H9 (cell line): ENCODE data around the gene KIAA0930. TPM values are rescaled to one million over a fixed set of nuclear protein-coding genes. Genes with fewer than 3 reads are reported as not detected.

ENCODE experiments used
- DNase-seq: peaks from one replicate; pipeline ENCODE4 v3.0.0-alpha.2; 2017
- H2AFZ ChIP-seq: one replicate; pipeline ENCODE4 v1.6.1; 2013; ENCODE audit warnings: mild to moderate bottlenecking, low read length, control low read depth, moderate library complexity
- H2AK5ac ChIP-seq: 2 replicates; pipeline ENCODE4 v1.6.1; 2013; ENCODE audit warnings: low read length, control low read depth, mixed read lengths; ENCODE audit not compliant: insufficient read length
- H2BK120ac ChIP-seq: one replicate; pipeline ENCODE4 v1.6.1; 2013; ENCODE audit warnings: low read depth, mild to moderate bottlenecking, low read length, control low read depth, inconsistent platforms; ENCODE audit not compliant: poor library complexity, severe bottlenecking
- H2BK12ac ChIP-seq: 2 replicates; pipeline ENCODE4 v1.6.1; 2013; ENCODE audit warnings: low read length, control low read depth, mixed read lengths, low read depth; ENCODE audit not compliant: insufficient read length
- H2BK15ac ChIP-seq: 2 replicates; pipeline ENCODE4 v1.6.1; 2013; ENCODE audit warnings: low read depth, low read length, control low read depth
- H2BK20ac ChIP-seq: one replicate; pipeline ENCODE4 v1.6.1; 2013; ENCODE audit warnings: low read depth, mild to moderate bottlenecking, low read length, control low read depth, inconsistent platforms; ENCODE audit not compliant: poor library complexity, severe bottlenecking
- H2BK5ac ChIP-seq: 2 replicates; pipeline ENCODE4 v1.6.1; 2013; ENCODE audit warnings: low read length, control low read depth, mixed read lengths; ENCODE audit not compliant: insufficient read length
- H3K14ac ChIP-seq: 2 replicates; pipeline ENCODE4 v1.6.1; 2013; ENCODE audit warnings: low read length, control low read depth; ENCODE audit not compliant: insufficient read depth
- H3K18ac ChIP-seq: 2 replicates; pipeline ENCODE4 v1.6.1; 2013; ENCODE audit warnings: low read depth, mild to moderate bottlenecking, mixed read lengths, low read length, control low read depth; ENCODE audit not compliant: insufficient read length
- H3K23ac ChIP-seq: 2 replicates; pipeline ENCODE4 v1.6.1; 2013; ENCODE audit warnings: low read length, control low read depth, mixed read lengths, low read depth; ENCODE audit not compliant: insufficient read length
- H3K23me2 ChIP-seq: 2 replicates; pipeline ENCODE4 v1.6.1; 2013; ENCODE audit warnings: low read depth, mild to moderate bottlenecking, mixed read lengths, low read length, control low read depth; ENCODE audit not compliant: insufficient read length, poor library complexity, severe bottlenecking
- H3K27ac ChIP-seq: 2 replicates; pipeline ENCODE4 v1.5.1; 2013; ENCODE audit warnings: low read length, control low read depth, mixed read lengths, low read depth; ENCODE audit not compliant: insufficient read length
- H3K27me3 ChIP-seq: 2 replicates; pipeline ENCODE4 v1.6.1; 2013; ENCODE audit warnings: low read length, control low read depth, inconsistent platforms; ENCODE audit not compliant: insufficient read depth
- H3K4ac ChIP-seq: 2 replicates; pipeline ENCODE4 v1.6.1; 2013; ENCODE audit warnings: low read depth, mild to moderate bottlenecking, control low read depth, inconsistent platforms, low read length, moderate library complexity
- H3K4me1 ChIP-seq: 2 replicates; pipeline ENCODE4 v1.6.1; 2013; ENCODE audit warnings: low read length, control low read depth, inconsistent platforms; ENCODE audit not compliant: insufficient read depth
- H3K4me2 ChIP-seq: 2 replicates; pipeline ENCODE4 v1.6.1; 2013; ENCODE audit warnings: low read length, control low read depth, mixed read lengths; ENCODE audit not compliant: insufficient read length, insufficient read depth
- H3K56ac ChIP-seq: 2 replicates; pipeline ENCODE4 v1.6.1; 2013; ENCODE audit warnings: low read depth, mild to moderate bottlenecking, mixed read lengths, low read length, control low read depth; ENCODE audit not compliant: insufficient read length
- H3K79me1 ChIP-seq: 2 replicates; pipeline ENCODE4 v1.6.1; 2013; ENCODE audit warnings: low read depth, mild to moderate bottlenecking, moderate library complexity, low read length, control low read depth, inconsistent platforms; ENCODE audit not compliant: insufficient read depth, poor library complexity, severe bottlenecking
- H3K79me2 ChIP-seq: 2 replicates; pipeline ENCODE4 v1.6.1; 2013; ENCODE audit warnings: low read length, control low read depth, inconsistent platforms; ENCODE audit not compliant: insufficient read depth
- H3K9ac ChIP-seq: 2 replicates; pipeline ENCODE4 v1.6.1; 2013; ENCODE audit warnings: low read length, control low read depth, mixed read lengths; ENCODE audit not compliant: insufficient read length; ENCODE audit errors: extremely low read depth
- H3K9me3 ChIP-seq: one replicate; pipeline ENCODE4 v1.6.1; 2013; ENCODE audit warnings: low read depth, low read length, inconsistent platforms; ENCODE audit not compliant: control insufficient read depth
- H3T11ph ChIP-seq: one replicate; pipeline ENCODE4 v1.6.1; 2013; ENCODE audit warnings: mild to moderate bottlenecking, low read length, control low read depth, inconsistent platforms
- H4K20me1 ChIP-seq: one replicate; pipeline ENCODE4 v1.6.1; 2013; ENCODE audit not compliant: control insufficient read depth, insufficient read length, insufficient read depth
- H4K5ac ChIP-seq: 2 replicates; pipeline ENCODE4 v1.6.1; 2013; ENCODE audit warnings: low read depth, mild to moderate bottlenecking, mixed read lengths, low read length, control low read depth; ENCODE audit not compliant: insufficient read length
- H4K8ac ChIP-seq: replicated peaks from 2 replicates; pipeline ENCODE4 v1.6.1; 2013; ENCODE audit warnings: low read length, control low read depth, mixed read lengths, low read depth; ENCODE audit not compliant: insufficient read length
- H4K91ac ChIP-seq: 2 replicates; pipeline ENCODE4 v1.6.1; 2013; ENCODE audit warnings: low read depth, mild to moderate bottlenecking, moderate library complexity, mixed read lengths, low read length, control low read depth; ENCODE audit not compliant: insufficient read length
- H3K27ac Mint-ChIP-seq, 3 experiments: 2 replicates in 2 of 3; 3 replicates in 1 of 3; pipeline ENCODE4 v1.8.0; 2020 to 2021; ENCODE audit warnings: mixed read lengths in 3 of 3, mild to moderate bottlenecking in 1 of 3, moderate library complexity in 1 of 3
- H3K27me3 Mint-ChIP-seq: 2 replicates; pipeline ENCODE4 v1.8.0; 2021; ENCODE audit warnings: low read depth, mild to moderate bottlenecking, moderate library complexity, mixed read lengths
- H3K36me3 Mint-ChIP-seq, 3 experiments: 2 replicates in 2 of 3; 3 replicates in 1 of 3; pipeline ENCODE4 v1.8.0; 2020 to 2021; ENCODE audit warnings: low read depth in 3 of 3, mixed read lengths in 3 of 3; ENCODE audit not compliant: insufficient read depth in 1 of 3
- H3K4me1 Mint-ChIP-seq, 2 experiments: 2 replicates each; pipeline ENCODE4 v1.8.0; 2020; ENCODE audit warnings: mixed read lengths in 2 of 2
- H3K4me3 Mint-ChIP-seq, 2 experiments: 2 replicates in 1 of 2; 3 replicates in 1 of 2; pipeline ENCODE4 v1.8.0; 2020 to 2021; ENCODE audit warnings: mild to moderate bottlenecking in 2 of 2, mixed read lengths in 2 of 2, moderate library complexity in 1 of 2
- H3K9me3 Mint-ChIP-seq, 2 experiments: 2 replicates in 1 of 2; 3 replicates in 1 of 2; pipeline ENCODE4 v1.8.0; 2020; ENCODE audit warnings: mild to moderate bottlenecking in 2 of 2, mixed read lengths in 2 of 2, moderate library complexity in 1 of 2
- CTCF ChIP-seq: fragments of 200-600 bp; sonication (generic); conservative IDR thresholded peaks from 3 replicates; pipeline ENCODE4 v1.8.0; 2021; ENCODE audit warnings: antibody characterized with exemption, mild to moderate bottlenecking
- WGBS: extraction: QIAGEN DNeasy Blood & Tissue Kit; methylation state at CpG from one replicate; pipeline ENCODE4 v1.1.7; 2013; ENCODE audit warnings: missing lambda C conversion rate, low lambda C conversion rate, mixed read lengths; ENCODE audit not compliant: insufficient read length; ENCODE audit errors: extremely low coverage; 5-methylcytosine and 5-hydroxymethylcytosine counted together
- total RNA-seq: library from RNA; stranded (reverse); gene quantifications from 2 replicates; pipeline ENCODE4 v1.2.1, GENCODE V29; 2021

Gene KIAA0930
- total RNA-seq, 1 experiment from 2014 or later: 46.2 TPM

GRCh38 chr22:45273452-45274075 lies 32.9 kb upstream of the KIAA0930 start:
- Histone ChIP-seq H3K9me3 (no peaks in the 10 kb centered on the region), H3K79me2 (no peaks in the 10 kb centered on the region), H3K56ac (no peak overlapping the region), H3K23me2 (peaks cover 8% of the 10 kb centered on the region), H3K18ac (no peak overlapping the region), H2BK12ac (no peak overlapping the region), H2AFZ (no peak overlapping the region), H3K4me2 (no peak overlapping the region), H2AK5ac (no peak overlapping the region), H4K8ac (no peak overlapping the region), H4K5ac (no peak overlapping the region), H2BK120ac (no peak overlapping the region), H3K4ac (no peak overlapping the region), H3K27me3 (no peaks in the 10 kb centered on the region), H4K91ac (no peak overlapping the region), H3K9ac (no peak overlapping the region), H4K20me1 (no peaks in the 10 kb centered on the region), H3K27ac (no peak overlapping the region), H3K4me1 (no peaks in the 10 kb centered on the region; the same call in 1 of the 2 replicates), H3K23ac (no peak overlapping the region), H3K79me1 (no peaks in the 10 kb centered on the region), H2BK15ac (no peak overlapping the region), H3T11ph (no peak overlapping the region), H2BK5ac (no peak overlapping the region), H3K14ac (no peak overlapping the region), H2BK20ac (no peak overlapping the region)
- peaks cover 31% of the 10 kb centered on the region for H3K27me3 Mint-ChIP-seq
- H3K4me1 Mint-ChIP-seq: peaks cover 12 to 18% of the 10 kb centered on the region in 2 experiments
- H3K9me3 Mint-ChIP-seq: no peaks in the 10 kb centered on the region
- H3K4me3 Mint-ChIP-seq: no peak overlapping the region
- no peak for DNase-seq
- no peak for TF ChIP-seq CTCF
- no peaks in the 10 kb centered on the region for H3K36me3 Mint-ChIP-seq
- no peak overlapping the region for H3K27ac Mint-ChIP-seq
- no CpG with 5 or more reads among the region's 15 CpGs for WGBS
